RWPE2 (cell line): ENCODE measurements around the gene CFAP210.

Experiments used
- ATAC-seq: fragments of 200-7000 bp; cut with Tn5 transposase; 3 replicates; pipeline ENCODE4 v1.9.1; 2021; ENCODE audit warnings: low read depth
- DNase-seq: peaks from one replicate; pipeline ENCODE4 v3.0.0-alpha.2; 2020; ENCODE audit warnings: low spot score
- H3K27ac ChIP-seq: fragments of 450-650 bp; 2 replicates; pipeline ENCODE4 v1.5.1; 2017; ENCODE audit warnings: mild to moderate bottlenecking; ENCODE audit not compliant: poor library complexity, severe bottlenecking
- H3K27me3 ChIP-seq: fragments of 250-450 bp; sonication (Bioruptor Pico); 2 replicates; pipeline ENCODE4 v1.5.1; 2021; ENCODE audit warnings: mild to moderate bottlenecking, moderate library complexity; ENCODE audit not compliant: insufficient read depth, poor library complexity, severe bottlenecking
- H3K36me3 ChIP-seq: fragments of 250-450 bp; sonication (Bioruptor Pico); 2 replicates; pipeline ENCODE4 v1.5.1; 2020; ENCODE audit warnings: low read depth, mild to moderate bottlenecking, moderate library complexity
- H3K4me1 ChIP-seq: fragments of 250-450 bp; sonication (Bioruptor Pico); 2 replicates; pipeline ENCODE4 v1.5.1; 2021; ENCODE audit warnings: mild to moderate bottlenecking, moderate library complexity; ENCODE audit not compliant: insufficient read depth, poor library complexity, severe bottlenecking
- H3K4me3 ChIP-seq: fragments of 250-450 bp; sonication (Bioruptor Pico); 2 replicates; pipeline ENCODE4 v1.5.1; 2021; ENCODE audit warnings: mild to moderate bottlenecking, moderate library complexity; ENCODE audit not compliant: severe bottlenecking
- H3K9me3 ChIP-seq: fragments of 250-450 bp; sonication (Bioruptor Pico); 2 replicates; pipeline ENCODE4 v1.5.1; 2021; ENCODE audit warnings: mild to moderate bottlenecking, moderate library complexity; ENCODE audit not compliant: severe bottlenecking
- CTCF ChIP-seq: fragments of 450-650 bp; IDR thresholded peaks from one replicate; pipeline ENCODE4 v1.5.1; 2017; ENCODE audit warnings: mild to moderate bottlenecking, moderate library complexity; ENCODE audit not compliant: poor library complexity, severe bottlenecking

CFAP210 gene

GRCh38 chr2:169714699-169715098 lies 20.5 kb upstream of the CFAP210 start:
- no peak overlapping the region for H3K4me3 ChIP-seq
- H3K36me3 ChIP-seq = no peaks in the 10 kb centered on the region
- no peaks in the 10 kb centered on the region for H3K4me1 ChIP-seq
- DNase-seq (no peak), ATAC-seq (no peak)
- no peak for TF ChIP-seq CTCF
- H3K9me3 ChIP-seq = no peaks in the 10 kb centered on the region
- H3K27ac ChIP-seq = no peak overlapping the region
- H3K27me3 ChIP-seq = no peaks in the 10 kb centered on the region

DNA sequence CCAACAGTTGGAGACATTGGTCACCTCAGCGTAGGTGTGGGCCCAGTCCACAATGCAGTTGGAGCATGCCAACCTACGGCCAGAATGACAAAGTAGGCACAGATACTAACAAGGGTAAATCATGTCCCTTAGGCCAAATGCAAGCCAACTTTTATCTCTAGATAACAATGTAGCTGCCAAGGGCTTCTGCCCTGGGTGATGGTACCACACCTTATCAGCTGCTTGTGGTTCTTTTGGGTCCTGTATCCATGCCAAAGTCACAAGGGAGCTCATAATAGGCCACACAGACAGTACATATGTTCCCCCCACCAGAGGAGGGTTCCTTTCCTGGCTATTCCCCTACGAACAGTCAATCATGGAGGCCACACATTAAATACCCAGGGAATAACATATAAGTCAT lies 19.1 kb upstream of the CFAP210 start:
- ATAC-seq (no peak), DNase-seq (no peak)
- H3K27me3 ChIP-seq = no peaks in the 10 kb centered on the region
- H3K27ac ChIP-seq = no peak overlapping the region
- H3K9me3 ChIP-seq = no peaks in the 10 kb centered on the region
- H3K4me1 ChIP-seq = no peaks in the 10 kb centered on the region
- H3K36me3 ChIP-seq = no peaks in the 10 kb centered on the region
- H3K4me3 ChIP-seq = no peak overlapping the region
- no peak for TF ChIP-seq CTCF

DNA sequence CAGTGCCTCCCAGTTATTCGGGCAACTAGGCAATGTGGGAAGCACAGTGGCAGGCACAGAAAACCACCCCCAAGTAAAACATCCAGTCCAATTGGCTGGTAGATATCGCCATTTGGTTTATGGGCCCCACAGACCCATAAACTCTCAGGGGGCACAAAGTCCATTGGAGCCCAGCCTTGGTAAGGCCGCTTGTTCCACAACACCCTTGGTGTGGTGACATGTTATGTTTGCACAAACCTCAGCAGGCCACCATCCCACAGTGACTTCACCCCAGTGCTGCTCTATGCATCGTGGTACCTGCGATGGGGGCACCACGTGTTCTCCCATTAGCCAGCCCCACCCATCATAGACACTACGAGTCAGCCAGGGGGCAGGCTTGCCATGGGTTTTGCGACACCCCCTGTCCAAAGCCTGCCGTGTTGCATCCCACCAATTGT lies 18.6 kb upstream of the CFAP210 start:
- TF ChIP-seq CTCF = no peak
- H3K27ac ChIP-seq = no peak overlapping the region
- H3K4me1 ChIP-seq = no peaks in the 10 kb centered on the region
- H3K4me3 ChIP-seq = no peak overlapping the region
- ATAC-seq = no peak
- DNase-seq = no peak
- H3K36me3 ChIP-seq = no peaks in the 10 kb centered on the region
- no peaks in the 10 kb centered on the region for H3K27me3 ChIP-seq
- no peaks in the 10 kb centered on the region for H3K9me3 ChIP-seq

DNA sequence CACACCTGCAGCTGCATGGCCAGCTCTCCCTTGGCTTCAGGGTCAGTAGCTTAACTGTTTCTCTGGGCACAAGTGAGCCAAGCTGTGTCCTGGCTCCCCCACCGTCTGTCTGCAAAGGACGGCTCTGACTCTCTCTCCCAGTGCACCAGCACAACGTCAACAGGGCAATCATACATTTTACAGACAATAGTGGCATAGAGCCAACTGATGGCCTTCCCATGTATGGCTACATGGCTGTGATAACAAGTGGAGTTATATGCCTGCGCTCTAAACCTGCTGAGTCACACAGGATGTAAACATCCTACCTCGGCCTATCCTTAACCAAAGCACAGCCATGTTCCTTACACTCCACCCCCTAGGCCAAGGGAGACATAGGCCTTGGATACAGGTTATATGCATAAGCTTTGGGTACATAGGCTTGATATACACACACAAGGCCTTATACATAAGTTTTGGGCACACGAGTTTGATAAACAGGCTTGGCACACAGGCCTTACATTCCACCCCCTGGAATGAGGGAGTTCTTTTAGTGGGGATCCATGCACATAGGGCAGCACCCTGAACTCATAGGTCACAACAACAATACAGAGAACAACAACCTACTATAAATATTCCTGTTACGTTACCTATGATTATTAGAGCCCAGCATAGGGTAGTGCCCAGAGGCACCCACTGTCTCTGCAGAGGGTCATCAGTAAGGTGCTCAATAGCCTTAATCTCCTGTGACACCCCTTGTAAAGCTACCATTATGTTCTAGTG lies 17.7 kb upstream of the CFAP210 start:
- Histone ChIP-seq H3K9me3 (no peaks in the 10 kb centered on the region), H3K27me3 (no peaks in the 10 kb centered on the region), H3K27ac (no peak overlapping the region), H3K4me3 (no peak overlapping the region), H3K4me1 (no peaks in the 10 kb centered on the region), H3K36me3 (no peaks in the 10 kb centered on the region)
- ATAC-seq (no peak), DNase-seq (no peak)
- TF ChIP-seq CTCF = no peak

- Histone ChIP-seq H3K4me3 (no peak overlapping the region), H3K36me3 (no peaks in the 10 kb centered on the region), H3K4me1 (no peaks in the 10 kb centered on the region), H3K9me3 (no peaks in the 10 kb centered on the region), H3K27ac (no peak overlapping the region), H3K27me3 (no peaks in the 10 kb centered on the region)
- DNase-seq = no peak
- TF ChIP-seq CTCF = no peak
- ATAC-seq = no peak
These were observed 15.8 kb upstream of the CFAP210 start for GRCh38 chr2:169709981-169710380.
